SK-N-MC (cell line): ENCODE measurements around the gene TFDP2.
"Not testable (repeated sequence)": the region's sequence is repeated elsewhere in the genome, so short reads cannot be mapped to it uniquely, and the experiment has no call there.

Source experiments
- DNase-seq: peaks from one replicate; pipeline ENCODE4 v3.0.0-alpha.2; 2011; ENCODE audit warnings: low read depth, low spot score
- H3K27ac ChIP-seq: fragments of 200-600 bp; sonication (generic); 2 replicates; pipeline ENCODE4 v1.5.1; 2016; ENCODE audit warnings: mixed run types
- H3K36me3 ChIP-seq: fragments of 200-600 bp; sonication (generic); 2 replicates; pipeline ENCODE4 v1.6.1; 2017; ENCODE audit warnings: antibody characterized with exemption, low read length, mixed read lengths; ENCODE audit not compliant: insufficient read depth
- H3K4me3 ChIP-seq: fragments of 200-600 bp; sonication (generic); 2 replicates; pipeline ENCODE4 v1.5.1; 2016
- H3K9ac ChIP-seq: fragments of 200-600 bp; sonication (generic); 2 replicates; pipeline ENCODE4 v1.8.0; 2017; ENCODE audit warnings: mixed run types, mixed read lengths; ENCODE audit not compliant: insufficient read length
- H3K9me3 ChIP-seq: fragments of 200-600 bp; sonication (generic); 2 replicates; pipeline ENCODE4 v1.6.1; 2017; ENCODE audit warnings: low read depth, mild to moderate bottlenecking, antibody characterized with exemption, low read length, moderate library complexity, mixed read lengths
- EZH2 ChIP-seq: fragments of 200-600 bp; sonication (generic); IDR thresholded peaks from one replicate; pipeline ENCODE4 v1.6.1; 2017; ENCODE audit warnings: antibody characterized with exemption
- FOXP2 ChIP-seq: optimal IDR thresholded peaks from 2 replicates; pipeline ENCODE3; 2011; ENCODE audit warnings: mild to moderate bottlenecking, moderate library complexity; ENCODE audit not compliant: insufficient read depth; ENCODE audit errors: extremely low read length, control extremely low read depth
- POLR2AphosphoS5 ChIP-seq: IDR thresholded peaks from 2 replicates; pipeline ENCODE4 v1.6.1; 2012; ENCODE audit warnings: mild to moderate bottlenecking, low read depth, low read length, borderline replicate concordance

The TFDP2 gene

DNA sequence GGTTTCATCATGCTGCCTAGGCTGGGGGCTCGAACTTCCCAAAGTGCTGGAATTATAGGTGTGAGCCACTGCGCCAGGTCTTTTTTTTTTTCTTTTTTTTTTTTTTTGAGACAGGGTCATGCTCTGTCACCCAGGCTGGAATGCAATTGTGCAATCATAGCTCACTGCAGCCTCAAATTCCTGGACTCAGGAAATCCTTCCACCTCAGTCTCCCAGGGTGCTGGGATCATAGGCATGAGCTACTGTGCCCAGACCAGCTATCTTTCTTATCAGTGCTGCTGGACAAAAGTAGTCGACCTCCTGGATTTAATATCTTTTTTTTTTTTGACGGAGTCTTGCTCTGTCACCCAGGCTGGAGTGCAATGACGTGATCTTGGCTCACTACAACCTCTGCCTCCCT lies 60.8 kb downstream of the TFDP2 start:
- Histone ChIP-seq H3K27ac (no peak overlapping the region), H3K36me3 (no peaks in the 10 kb centered on the region), H3K9ac (no peak overlapping the region), H3K4me3 (no peak overlapping the region), H3K9me3 (no peaks in the 10 kb centered on the region)
- TF ChIP-seq EZH2 (no peak), POLR2AphosphoS5 (no peak), FOXP2 (no peak)
- no peak for DNase-seq

- Histone ChIP-seq H3K27ac (no peak overlapping the region), H3K4me3 (no peak overlapping the region), H3K36me3 (no peaks in the 10 kb centered on the region), H3K9ac (no peak overlapping the region), H3K9me3 (no peaks in the 10 kb centered on the region)
- no peak for DNase-seq
- TF ChIP-seq EZH2 (no peak), FOXP2 (no peak), POLR2AphosphoS5 (no peak)
Observed at GRCh38 chr3:142087676-142088075, 61.7 kb downstream of the TFDP2 start.

DNA sequence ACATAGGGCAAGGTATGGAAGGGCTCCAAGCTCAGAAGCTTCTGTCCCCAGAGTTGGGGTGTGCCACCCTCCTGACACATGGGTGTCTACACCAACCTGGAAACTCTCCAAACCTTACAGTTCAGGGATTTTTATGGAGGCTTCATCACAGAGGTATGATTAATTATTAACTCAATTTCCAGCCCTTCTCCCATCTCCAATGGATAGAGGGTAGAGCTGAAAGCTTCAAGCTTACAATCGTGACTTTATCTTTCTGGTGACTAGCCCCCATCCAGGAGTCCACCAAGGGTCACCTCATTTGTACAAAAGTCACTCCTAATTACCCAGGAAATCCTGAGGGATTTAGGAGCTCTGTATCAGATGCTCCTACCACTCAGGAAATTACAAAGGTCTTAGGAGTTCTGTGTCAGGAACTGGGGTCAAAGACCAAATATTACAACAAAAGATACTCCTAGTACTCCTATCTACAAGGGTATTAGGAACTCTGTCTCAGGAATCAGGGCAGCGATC lies 62.7 kb downstream of the TFDP2 start:
- no peak overlapping the region for H3K4me3 ChIP-seq
- no peak overlapping the region for H3K9ac ChIP-seq
- no peak overlapping the region for H3K27ac ChIP-seq
- H3K36me3 ChIP-seq = no peaks in the 10 kb centered on the region
- H3K9me3 ChIP-seq = no peaks in the 10 kb centered on the region
- TF ChIP-seq FOXP2 = no peak
- TF ChIP-seq POLR2AphosphoS5 = no peak
- TF ChIP-seq EZH2 = no peak
- DNase-seq = no peak

DNA sequence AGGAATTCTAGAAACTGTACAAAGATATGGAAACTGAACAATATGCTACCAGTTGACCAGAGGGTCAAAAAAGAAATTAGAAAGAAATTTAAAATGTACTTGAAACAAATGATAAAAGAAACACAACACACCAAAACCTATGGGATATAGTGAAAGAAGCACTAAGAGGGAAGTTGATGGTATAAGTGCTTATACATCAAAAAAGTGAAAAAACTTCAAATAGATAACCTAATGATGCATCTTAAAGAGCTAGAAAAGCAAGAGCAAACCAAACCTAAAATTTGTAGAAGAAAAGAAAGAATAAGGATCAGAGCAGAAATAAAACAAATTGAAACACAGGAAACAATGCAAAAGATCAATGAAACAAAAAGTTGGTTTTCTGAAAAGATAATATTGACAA lies 68.2 kb downstream of the TFDP2 start:
- Histone ChIP-seq H3K9ac (no peak overlapping the region), H3K27ac (no peak overlapping the region), H3K4me3 (no peak overlapping the region), H3K9me3 (no peaks in the 10 kb centered on the region), H3K36me3 (no peaks in the 10 kb centered on the region)
- TF ChIP-seq POLR2AphosphoS5 (no peak), FOXP2 (no peak), EZH2 (no peak)
- no peak for DNase-seq

DNA sequence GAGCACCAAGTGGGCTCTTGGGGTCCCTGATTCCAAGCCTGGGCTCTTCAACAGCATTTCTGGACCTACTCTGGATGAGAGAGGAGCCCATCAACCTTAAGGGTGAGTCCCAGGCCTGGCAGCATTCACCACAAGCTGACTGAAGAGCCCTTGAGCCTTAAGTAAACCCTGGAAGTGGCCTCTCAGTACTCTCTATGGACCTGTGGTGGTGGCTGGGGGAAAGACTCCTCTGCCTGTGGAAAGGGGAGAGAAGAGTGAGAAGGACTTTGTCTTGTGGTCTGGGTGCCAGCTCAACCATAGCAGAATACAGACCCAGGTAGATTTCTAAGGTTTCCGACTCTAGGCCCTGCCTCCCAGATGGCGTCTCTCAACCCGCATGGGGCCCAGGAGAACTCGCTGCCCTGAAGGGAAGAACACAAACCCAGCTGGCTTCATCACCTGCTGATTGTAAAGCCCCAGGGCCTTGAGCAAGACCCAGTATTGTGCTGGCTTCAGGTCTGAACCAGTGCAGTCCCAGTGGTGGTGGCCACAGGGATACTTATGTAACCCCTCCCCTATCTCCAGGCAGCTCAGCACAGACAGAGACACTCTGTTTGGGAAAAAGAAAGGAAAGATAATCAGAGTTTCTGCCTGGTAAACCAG lies 71.4 kb downstream of the TFDP2 start:
- DNase-seq = no peak

DNA sequence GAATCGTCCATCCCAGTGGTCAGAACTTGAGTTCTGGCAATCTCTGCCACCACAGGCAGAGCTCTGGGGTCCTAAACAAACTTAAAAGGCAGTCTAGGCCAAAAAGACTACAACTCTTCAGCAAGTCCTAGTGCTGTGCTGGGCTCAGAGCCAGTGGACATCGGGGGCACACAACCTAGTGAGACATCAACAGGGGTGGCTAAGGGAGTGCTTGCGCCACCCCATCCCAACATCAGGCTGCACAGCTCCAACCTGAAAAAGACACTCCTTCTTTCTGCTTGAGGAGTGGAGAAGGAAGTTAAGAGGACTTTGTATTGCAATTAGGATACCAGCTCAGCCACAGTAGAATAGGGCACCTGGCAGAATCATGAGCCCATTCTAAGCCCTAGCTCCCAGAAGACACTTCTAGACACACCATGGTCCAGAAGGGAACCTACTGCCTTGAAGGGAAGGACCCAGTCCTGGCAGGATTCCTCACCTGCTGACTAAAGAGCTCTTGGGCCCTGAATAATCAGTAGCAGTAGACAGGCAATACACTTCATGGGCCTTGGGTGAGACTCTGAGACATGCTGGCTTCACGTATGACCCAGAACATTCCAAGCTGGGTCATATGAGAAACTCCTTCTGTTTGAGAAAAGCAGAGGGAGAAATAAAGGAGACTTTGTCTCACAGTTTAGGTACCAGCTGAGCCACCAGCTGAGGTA lies 72.0 kb downstream of the TFDP2 start:
- no peak overlapping the region for H3K27ac ChIP-seq
- H3K9me3 ChIP-seq = no peaks in the 10 kb centered on the region
- TF ChIP-seq EZH2 (no peak), POLR2AphosphoS5 (no peak), FOXP2 (no peak)
- H3K36me3 ChIP-seq = no peaks in the 10 kb centered on the region
- no peak for DNase-seq
- no peak overlapping the region for H3K4me3 ChIP-seq
- no peak overlapping the region for H3K9ac ChIP-seq

More for the DNA sequence above, 71.4 kb downstream of the TFDP2 start:
- no peak for TF ChIP-seq EZH2
- no peak for TF ChIP-seq FOXP2
- TF ChIP-seq POLR2AphosphoS5 = no peak
- H3K9ac ChIP-seq = no peak overlapping the region
- no peaks in the 10 kb centered on the region for H3K9me3 ChIP-seq
- no peak overlapping the region for H3K4me3 ChIP-seq
- no peak overlapping the region for H3K27ac ChIP-seq
- no peaks in the 10 kb centered on the region for H3K36me3 ChIP-seq

DNA sequence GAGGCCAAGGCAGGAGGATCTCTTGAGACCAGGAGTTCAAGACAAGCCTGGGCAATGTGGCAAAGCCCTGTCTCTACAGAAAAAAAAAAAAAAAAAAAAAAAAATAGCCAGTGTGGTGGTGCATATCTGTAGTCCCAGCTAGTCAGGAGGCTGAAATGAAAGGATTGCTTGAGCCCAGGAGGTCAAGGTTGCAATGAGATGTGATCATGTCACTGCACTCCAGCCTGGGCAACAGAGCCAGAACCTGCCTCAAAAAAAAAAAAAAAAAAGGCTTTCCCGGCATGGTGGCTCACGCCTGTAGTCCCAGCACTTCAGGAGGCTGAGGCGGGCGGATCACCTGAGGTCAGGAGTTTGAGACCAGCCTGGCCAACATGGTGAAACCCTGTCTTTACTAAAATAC lies 73.7 kb downstream of the TFDP2 start:
- not testable (repeated sequence) for DNase-seq, H3K9ac ChIP-seq, H3K36me3 ChIP-seq, H3K27ac ChIP-seq, H3K9me3 ChIP-seq, H3K4me3 ChIP-seq

GRCh38 chr3:142072816-142073215 lies 76.5 kb downstream of the TFDP2 start:
- no peak for DNase-seq
- no peaks in the 10 kb centered on the region for H3K36me3 ChIP-seq
- H3K9me3 ChIP-seq = no peaks in the 10 kb centered on the region
- H3K9ac ChIP-seq = no peak overlapping the region
- no peak overlapping the region for H3K27ac ChIP-seq
- TF ChIP-seq FOXP2 = no peak
- no peak for TF ChIP-seq POLR2AphosphoS5
- TF ChIP-seq EZH2 = no peak
- H3K4me3 ChIP-seq = no peak overlapping the region

DNA sequence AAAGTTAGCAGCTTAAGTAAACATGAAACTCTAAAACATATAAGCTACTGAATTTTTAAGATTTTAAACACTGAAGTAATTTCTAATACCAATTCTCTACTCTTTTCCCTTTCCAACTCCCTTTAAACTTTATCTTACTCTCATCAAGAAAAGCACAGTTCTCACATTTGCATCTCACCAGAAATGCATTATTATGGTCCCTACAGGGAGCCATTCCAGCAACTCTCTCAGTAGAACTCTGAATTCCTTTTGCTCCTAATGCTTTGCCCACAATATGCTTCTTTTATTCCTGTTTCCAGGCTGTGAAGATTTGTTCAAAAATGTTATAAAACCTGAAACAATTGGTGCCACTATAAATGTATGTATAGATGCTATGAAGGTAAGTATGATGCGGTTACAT lies 83.4 kb downstream of the TFDP2 start:
- no peaks in the 10 kb centered on the region for H3K36me3 ChIP-seq
- no peak overlapping the region for H3K27ac ChIP-seq
- no peaks in the 10 kb centered on the region for H3K9me3 ChIP-seq
- TF ChIP-seq EZH2 (no peak), POLR2AphosphoS5 (no peak), FOXP2 (no peak)
- H3K9ac ChIP-seq = no peak overlapping the region
- no peak overlapping the region for H3K4me3 ChIP-seq
- no peak for DNase-seq

DNA sequence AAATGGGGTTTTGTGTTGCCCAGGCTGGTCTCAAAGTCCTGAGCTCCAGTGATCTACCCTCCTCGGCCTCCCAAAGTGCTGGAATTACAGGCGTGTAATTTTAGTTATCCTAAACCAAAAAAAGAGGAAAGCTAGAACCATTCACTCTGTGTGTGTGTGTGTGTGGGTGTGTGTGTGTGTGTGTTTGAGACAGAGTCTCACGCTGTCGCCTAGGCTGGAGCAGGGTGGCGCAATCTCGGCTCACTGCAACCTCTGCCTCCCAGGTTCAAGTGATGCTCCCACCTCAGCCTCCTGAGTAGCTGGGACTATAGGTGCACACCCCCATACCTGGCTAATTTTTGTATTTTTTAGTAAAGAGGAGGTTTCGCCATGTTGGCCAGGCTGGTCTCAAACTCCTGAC lies 84.0 kb downstream of the TFDP2 start:
- DNase-seq = no peak
- no peak overlapping the region for H3K9ac ChIP-seq
- TF ChIP-seq EZH2 (no peak), FOXP2 (no peak), POLR2AphosphoS5 (no peak)
- H3K36me3 ChIP-seq = no peaks in the 10 kb centered on the region
- no peak overlapping the region for H3K27ac ChIP-seq
- no peaks in the 10 kb centered on the region for H3K9me3 ChIP-seq
- no peak overlapping the region for H3K4me3 ChIP-seq
